Esophagus squamous epithelium (tissue), 4 donors: ENCODE measurements around the gene ENO4.

Experiments used
- CTCF ChIP-seq, 6 experiments: fragments of 450-650 bp in 4 of 6; fragments of 200-600 bp in 2 of 6; sonication (generic) in 2 of 6; IDR thresholded peaks; one replicate each; pipeline ENCODE4 v1.5.1; 2016 to 2019; ENCODE audit warnings: antibody characterized with exemption in 6 of 6, mild to moderate bottlenecking in 4 of 6, moderate library complexity in 4 of 6
- POLR2A ChIP-seq, 4 donors: fragments of 450-650 bp; IDR thresholded peaks; one replicate each; pipeline ENCODE4 v1.6.1; 2017; ENCODE audit warnings: antibody characterized with exemption in 4 of 4, mild to moderate bottlenecking in 4 of 4, moderate library complexity in 3 of 4

GRCh38 chr10:116829711-116830110 lies 19.6 kb upstream of the ENO4 start:
- TF ChIP-seq CTCF (IDR thresholded peaks at IDR 0.05) (no peak), POLR2A (IDR thresholded peaks at IDR 0.05) (no peak)
